Fibroblast of skin of abdomen (primary cell): ENCODE results near the gene PDE4D.

Source experiments
- DNase-seq: peaks from one replicate; pipeline ENCODE4 v3.0.0-alpha.2; 2013

Gene PDE4D

DNA sequence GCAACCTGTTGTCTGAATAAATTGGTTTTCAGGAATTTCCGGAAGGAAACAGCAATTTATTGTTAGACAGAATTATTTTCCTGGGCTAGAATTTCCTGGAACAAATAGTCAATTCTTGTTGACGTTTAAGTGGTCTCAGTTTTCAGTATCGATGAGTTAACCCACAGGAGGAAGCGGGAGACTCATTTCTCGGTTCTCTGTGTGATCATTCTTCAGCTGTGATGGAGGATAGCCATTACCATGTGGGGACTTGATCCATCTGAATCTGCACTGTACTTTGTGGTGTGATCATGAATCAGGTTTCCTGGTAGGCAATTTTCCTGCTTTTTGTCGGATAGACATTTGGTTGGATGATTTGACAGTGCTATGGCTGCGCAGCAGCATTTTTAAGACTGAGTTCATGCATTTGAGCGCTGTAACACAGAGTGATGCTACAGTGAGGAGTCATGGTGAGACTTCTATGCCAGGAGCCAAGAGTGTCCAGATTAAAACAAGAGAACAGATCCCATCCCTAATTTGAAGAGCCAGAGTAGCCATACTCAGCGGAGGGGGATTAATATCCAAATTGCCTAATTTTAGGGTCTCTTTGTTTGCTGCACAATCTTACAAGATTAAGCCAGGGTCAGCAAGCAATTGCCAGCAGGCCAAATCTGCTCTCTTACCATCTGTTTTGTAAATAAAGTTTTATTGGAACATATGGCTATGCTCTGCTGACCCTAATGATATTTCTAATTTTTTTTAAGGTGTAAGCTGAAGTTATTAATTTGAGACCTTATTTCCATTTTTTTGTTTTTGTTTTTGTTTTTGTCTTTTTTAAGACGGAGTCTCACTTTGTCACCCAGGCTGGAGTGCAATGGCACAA lies 954.7 kb downstream of the PDE4D start:
- no peak for DNase-seq

DNA sequence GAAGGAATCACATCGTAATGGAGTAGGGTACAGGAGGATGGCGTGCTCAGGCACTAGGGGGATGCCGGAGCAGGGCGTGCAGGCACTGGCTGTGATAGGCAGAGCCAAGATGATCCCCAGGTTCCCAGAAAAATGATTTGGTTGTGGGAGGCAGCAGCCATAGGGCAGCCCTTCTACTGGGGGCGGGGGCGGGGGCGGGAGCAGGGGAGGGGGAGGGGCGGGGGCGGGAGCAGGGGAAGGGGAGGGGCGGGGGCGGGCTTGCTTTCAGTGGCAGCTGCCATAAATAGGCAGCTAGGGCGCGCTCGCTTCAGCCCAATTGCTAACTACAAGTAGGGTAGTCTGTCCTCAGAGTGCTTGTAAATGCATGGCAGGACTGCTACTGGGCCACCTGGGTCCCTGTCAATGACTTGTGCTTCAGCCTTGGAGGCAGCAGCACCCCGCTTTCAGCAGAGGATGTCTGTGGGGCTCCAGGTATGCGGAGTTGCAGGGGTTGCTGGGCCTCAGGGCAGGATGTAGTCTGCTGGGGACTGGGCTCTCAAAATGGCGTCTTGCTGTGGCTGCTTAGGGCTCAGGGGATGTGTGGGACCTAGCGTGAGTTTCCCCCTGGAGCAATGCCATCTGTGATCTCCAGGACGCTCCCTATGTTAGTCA lies 956.4 kb downstream of the PDE4D start:
- DNase-seq: no peak

DNA sequence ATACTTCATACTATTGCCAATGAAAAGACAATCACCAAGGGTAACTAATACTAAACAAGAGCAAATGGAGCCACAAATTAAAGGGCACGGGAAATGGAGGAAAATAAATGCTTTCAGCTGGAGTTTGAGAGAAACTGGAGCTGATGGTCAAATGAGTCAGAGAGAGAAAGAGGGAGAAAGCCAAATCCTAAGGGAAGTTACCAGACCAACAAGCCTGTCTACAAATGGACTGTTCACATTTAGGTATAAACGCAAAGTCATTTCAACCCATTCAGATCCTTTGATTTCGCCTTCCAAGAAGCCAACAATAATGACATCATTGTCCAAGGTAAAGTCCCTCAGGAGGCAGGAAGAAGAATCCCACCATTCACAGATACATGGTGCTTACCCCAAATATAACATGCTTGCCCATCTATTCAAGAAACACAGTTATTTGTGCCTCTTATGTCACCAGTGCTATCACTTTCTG lies 958.9 kb downstream of the PDE4D start:
- DNase-seq: no peak

DNA sequence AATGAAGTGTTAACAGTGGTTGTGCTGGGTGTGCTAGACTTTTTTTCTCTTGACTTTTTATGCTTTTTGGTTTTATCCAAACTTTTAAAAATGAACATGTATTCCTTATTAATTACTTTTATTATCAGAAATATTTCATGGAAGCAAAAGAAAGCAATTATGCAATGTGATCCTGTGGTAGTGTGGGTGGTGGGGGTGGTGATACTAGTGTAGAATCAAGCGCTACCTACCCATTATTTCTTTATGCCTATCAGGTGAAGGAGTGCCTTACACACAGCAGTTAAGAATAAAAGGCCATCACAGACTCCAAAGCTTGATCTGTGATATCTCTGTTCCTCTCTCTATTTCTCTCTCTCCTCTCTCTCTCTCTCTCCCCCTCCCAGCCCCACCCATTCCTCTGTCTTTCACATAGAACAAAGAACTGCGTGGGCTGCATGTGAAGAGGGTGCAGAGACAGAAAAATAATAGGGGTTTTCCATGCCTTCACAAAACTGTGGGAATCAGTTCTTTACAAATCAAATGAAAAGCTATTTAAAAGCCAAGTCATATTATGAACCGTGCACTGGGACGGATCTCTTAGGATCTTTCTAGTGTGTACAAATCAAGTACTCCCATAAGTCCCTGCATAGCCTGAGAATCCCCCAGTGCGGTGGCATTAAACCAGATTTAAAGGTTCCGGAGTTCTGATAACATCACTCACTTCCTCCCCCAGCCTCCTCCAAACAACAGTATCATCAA lies 959.5 kb downstream of the PDE4D start:
- no peak for DNase-seq

DNA sequence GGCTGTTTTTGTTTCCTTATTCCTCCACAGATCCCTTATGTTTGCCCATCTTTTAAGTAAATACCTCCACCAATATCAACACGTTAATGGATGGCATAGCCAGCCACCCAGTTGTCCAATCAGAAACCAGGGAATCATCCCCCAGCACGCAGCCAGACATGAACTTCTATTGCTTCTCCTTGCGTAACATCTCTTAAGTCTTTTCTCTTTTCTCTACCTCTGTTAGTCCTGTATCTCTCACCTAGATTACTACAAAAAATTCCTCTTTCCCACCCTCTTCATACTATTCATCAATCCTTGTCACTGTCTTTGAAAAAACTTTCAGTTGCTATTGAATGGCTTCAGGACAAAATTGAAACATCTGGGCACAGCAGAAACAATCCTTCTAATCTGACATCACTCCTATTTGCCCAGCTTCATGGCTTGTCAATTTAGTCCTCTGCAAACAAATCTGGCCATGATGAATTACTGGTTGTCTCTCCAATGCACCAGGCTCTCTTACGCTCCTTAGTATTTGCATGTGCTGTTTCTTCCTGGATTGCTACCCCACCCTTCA lies 961.4 kb downstream of the PDE4D start:
- DNase-seq: no peak

DNA sequence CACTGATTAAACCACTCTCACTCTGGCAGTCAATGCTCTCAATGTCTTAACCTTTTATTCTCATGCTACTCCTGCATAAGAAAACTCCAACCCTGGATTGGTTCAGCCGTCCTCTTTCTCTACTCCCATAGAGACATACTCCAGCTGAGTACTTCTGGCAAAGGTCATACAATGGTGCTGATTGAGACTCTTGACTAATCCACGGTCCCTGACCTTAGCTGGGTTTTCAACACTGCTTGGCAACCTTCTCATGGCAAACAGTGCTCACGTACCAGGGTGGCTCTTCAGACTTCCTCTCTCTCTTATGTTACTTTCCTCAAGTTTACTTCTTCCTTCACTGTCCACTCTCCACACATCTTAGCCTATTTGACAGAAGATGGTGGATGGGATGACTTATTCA lies 963.0 kb downstream of the PDE4D start:
- no peak for DNase-seq

DNA sequence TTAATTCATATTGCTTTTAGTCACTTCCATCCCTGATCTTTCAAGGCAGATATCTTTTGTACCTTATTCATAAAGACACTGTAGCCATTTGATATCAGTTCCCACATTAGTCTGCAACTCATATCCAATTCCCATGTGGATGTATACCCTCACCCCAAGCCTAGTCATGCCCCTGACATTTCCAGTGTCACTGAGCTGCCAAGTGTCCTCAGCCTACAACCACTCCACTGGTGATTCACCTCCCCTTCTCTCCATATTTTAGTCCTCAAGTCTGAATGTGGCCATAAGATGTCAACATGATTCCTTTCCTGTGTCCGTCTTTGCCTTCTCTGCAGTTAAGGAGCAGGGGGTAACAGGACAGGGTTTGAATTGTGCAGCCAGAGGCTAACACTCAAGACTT lies 963.8 kb downstream of the PDE4D start:
- peak; percentile 6 for DNase-seq

DNA sequence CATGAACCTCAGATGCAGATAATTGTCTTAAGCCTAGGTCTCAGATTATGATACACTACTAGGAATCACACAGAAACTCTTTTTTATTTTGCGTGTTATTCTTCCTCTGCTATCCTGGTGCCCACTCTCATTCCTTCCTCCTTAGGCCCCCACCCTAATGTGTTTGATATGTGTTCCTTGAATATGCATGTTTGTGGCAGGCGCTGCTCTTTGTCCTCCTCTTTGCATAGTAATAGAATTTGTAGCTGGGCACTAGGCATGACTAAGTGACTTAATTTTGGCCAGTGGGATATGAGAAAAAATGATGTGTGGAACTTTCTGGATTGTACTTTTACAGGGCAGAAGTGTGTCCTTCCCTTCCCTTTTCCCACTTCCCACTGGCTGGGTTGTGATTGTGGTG lies 965.6 kb downstream of the PDE4D start:
- DNase-seq: no peak

DNA sequence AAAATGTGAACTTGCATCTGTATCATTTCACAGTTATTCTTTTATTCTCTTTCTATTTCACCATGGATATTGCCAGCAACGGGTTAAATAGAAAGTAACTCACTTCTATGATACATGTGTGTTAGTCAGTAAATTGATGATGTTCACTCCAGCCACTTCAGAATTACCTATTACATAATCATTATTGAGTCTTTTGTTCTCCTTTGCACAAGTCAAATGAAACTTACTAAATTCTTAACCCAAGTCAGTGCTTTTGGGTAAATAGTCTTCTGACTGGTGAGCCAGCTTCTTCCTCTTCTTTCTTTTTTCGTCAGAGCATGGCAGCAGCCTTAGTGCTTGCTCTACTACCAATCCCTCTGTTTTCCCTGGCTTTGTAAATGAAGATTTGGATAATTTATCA lies 966.3 kb downstream of the PDE4D start:
- DNase-seq: no peak

DNA sequence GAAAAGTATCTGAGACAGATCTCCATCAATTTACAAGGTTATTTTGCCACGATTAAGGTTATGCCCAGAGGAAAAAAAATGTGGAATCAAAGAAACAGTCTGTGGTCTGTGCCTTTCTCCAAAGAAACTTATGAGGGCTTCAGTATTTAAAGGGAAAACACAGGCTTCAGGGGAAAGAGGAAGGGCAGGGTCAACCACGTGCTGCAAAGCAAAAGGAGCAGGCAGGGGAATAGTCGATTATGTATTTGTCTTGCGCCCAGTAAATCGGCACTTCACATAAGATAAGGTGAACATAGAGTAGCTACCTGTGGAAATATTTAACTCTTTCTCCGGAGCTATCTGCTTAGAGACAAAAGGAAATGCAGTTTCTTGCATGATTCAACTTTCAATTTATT lies 967.0 kb downstream of the PDE4D start:
- DNase-seq: no peak

DNA sequence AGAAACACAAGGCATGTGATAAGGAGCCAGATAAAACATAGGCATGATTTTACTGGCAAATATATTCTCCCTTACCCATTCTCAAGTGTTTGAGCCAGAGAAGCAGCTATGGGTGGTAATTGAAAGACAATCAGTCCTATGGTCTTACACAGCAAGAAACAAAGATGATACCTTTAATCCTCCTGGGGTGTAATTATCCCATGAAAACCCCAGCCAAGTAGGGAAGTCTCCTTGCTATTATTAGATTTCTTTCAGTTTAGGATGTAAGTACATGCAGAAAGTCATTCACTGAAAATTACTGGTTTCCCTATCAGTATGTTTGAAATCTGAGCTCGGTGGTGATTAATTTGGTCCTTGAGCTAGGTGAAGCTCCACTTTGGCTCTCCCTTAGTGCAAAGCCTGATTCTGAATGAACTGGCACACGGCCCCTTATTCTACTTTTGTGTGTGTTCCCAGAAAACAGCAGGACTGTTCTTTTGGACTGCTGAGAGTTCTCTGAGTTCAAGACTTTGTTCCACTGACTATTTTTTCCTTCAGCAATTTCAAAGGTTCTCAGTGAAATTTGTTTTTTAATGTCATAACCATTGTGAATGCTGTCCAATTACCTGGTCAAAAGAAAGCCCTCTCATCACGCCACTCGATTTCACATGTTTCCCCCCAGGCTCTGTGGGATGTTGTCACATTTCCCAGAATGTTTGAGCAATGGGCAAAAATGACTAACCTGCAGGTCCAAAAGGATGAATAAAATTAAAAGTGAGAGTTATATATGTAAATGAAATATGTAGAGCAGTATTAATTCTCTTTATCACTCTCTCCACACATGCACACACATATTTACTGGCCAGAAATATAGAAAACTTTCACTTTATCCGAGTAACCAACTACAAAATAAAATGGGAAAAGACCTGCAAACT lies 967.6 kb downstream of the PDE4D start:
- no peak for DNase-seq

DNA sequence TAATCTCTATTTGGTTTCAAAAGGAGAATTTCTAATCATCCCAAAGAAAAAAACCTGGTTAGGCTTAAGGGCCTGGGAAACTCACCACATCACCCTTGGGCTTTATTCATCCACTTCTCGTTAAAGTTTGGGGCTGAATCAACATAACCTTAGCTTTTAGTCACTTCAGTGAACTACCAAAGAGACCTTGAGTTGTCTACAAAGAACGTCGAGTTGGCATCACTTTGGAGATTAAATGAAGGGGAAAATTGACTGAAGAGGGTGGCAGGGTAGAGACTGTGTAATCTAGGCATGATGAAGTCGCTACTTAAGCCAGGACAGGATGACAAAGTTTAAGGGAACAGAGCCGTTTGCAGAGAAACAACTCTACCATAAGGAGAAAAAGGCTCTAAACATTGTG lies 969.2 kb downstream of the PDE4D start:
- DNase-seq: no peak

DNA sequence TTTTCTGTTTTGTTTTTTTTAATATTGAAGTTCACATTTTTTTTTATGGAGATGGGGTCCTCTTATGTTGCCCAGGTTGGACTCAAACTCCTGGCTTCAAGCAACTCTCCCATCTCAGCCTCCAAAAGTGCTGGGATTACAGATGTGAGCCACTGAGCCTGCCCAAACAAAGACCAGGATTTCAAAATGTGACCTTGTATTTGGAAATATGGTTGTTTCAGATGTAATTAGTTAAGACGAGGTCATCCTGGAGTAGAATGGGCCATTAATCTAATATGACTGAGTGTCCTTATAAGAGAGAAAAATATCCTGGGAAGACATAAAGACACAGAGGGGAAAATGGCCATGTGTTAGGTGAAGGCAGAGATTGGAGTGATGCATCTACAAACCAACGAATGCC lies 970.2 kb downstream of the PDE4D start:
- no peak for DNase-seq

DNA sequence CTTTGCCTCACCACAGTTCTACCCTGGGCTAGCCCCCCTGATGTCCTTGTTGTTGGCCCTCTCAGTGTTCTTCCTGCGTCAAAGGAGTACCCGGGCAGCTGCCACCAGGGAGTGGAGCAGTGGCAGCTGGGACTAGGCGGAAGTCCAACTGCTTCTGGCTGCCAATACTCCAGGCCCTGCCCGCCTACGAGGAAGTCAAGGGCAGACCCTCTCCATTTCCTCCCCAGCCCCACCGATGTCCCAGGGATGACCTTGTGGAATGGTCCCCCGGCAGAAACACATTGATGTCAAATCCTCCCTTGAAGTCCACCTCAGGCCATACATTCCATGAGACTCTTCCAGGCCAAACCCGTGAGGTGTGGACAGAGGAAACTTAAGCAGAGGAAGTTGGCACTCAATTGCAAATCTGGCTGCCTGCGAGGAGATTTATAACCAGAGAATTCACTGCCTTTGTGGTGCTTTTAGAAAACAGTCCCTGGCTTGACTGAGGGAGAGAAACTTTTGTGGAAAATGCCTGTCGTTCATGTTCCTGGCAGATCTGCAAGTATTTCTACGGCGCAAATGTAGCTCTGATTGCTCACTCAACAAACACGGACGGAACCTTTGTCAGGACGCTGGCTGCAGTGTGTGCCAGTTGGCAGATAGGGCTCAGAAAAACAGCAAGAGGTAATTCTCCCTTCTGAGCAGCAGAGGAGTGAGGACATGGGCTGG lies 970.9 kb downstream of the PDE4D start:
- DNase-seq: peak; percentile 32

DNA sequence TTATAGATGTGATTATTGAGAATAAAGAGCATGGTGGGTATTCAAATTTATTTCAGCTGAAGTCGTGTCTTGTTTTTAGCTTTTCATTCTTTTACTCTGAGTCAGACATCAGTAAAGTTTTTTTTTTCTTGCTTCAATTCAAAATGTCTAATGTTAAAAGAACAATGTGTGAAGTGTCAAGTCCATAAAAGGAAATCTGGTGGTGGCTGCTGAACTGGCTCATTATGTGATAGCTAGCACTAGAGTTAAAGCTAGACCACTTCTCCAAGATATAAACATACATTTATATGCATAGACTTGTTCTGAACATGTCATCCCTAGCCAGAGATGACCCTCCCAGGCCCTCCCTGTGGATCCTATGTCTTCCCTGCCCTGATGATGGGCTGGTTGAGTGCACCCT lies 972.4 kb downstream of the PDE4D start:
- DNase-seq: peak; percentile 54

DNA sequence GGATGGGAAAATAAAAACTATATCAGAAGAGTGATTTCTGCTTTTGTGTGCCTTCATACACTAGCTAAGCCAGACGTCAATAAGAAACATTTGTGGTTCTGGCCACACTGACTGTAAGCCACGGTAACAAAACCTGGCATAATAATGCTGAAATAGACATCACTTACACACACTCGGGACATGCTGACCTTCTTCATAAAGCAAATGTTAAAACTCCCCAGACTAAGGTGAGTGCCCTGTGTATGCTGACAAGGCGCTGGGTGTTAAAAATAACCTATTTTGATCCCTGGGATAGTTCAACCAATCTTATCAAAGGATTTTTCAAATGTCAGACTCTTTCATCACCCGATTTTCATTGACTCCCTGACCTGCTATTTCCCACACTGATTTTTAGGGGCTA lies 973.7 kb downstream of the PDE4D start:
- DNase-seq: no peak
